ENCODE data around the gene MEG3. TPM values are rescaled to one million over a fixed set of nuclear protein-coding genes. Genes with fewer than 3 reads are reported as not detected.

The MEG3 gene
- total and polyA plus RNA-seq, 9 of the 15 experiments (the other 6 are each of a cell fraction or from before 2014, with no cell fraction given), result 0.10 to 5.3 (median 1.0) TPM; not detected in 1

DNA sequence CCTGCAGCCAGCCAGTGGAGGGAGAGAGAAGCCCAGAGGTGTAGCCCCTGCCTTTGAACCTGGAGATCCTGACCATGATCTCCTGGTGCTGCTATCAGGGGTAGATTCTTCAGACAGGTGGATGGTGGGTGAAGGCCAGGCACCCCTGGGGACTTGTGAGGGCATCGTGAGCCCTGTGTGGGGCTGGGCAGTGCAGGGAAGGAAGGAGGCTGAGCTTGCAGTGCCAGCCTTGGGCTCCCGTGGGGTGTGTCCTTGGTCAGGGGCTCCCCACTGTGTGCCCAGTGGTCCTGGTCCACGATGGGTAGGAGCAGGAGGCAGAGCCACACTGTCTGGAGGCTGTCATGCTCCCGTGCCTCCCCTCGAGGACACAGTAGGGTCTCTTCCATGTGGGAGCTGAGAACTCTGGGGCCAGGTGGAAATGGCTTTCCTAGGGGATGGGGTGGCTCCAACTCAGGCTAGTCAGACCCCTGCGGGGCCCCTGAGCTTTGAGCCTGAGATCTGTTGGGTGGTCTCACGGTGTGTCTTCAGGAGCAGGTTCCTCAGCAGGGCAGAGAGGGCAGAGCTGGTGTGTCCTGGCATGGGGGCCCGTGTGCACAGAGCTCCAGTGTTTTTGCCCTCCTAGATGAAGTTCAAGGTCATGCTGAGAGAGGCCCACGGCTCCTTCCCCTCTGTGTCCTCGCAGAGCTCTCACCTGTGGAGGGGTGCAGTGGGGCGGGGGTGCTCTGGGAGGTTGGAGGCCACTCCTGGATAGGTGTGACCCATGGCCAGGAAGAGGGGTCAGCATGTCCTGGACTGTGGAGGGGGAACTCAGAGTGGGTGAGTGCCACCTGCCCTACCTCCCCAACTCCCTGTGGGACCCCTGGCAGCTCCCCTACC lies 52.6 kb downstream of the MEG3 start (continued):
- TF ChIP-seq CREB1 (IDR thresholded peaks at IDR 0.05) (no peak), CREB1 (CRISPR knock-in tag; IDR thresholded peaks at IDR 0.05) (no peak)

DNA sequence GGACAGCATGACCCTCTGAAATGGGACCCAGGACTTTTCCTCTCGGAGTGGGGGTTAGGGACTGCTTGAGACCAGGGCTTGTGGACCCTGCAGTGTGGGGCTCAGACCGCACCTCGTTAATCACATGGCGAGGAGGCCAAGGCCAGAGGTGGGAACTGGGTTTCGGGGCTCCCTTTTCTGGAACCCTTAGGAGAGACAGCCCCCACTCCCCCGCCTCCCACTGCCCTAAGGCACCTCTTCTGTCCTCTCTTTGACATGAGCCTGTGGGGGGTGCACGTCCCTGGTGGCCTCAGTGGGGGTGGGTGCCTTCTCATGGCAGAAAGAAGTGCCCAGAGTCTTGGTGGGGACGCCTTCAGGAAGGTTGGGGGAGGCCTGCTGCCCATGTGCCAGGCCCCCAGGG lies 53.3 kb downstream of the MEG3 start:
- Histone ChIP-seq H3K27me3 (ENCODE audit: control insufficient read depth in 2 of 2, insufficient read depth in 2 of 2, low read length in 2 of 2) (peaks cover 0 to 31% of the 10 kb centered on the region in 2 experiments; a peak in 2 of 5 replicates), H3K27ac (ENCODE audit: extremely low read depth, low read depth, low read length) (no peak overlapping the region), H3K9ac (ENCODE audit: insufficient read depth in 1 of 2, low read depth in 2 of 2, low read length in 2 of 2) (no peak overlapping the region), H4K20me1 (replicated peaks; ENCODE audit: control insufficient read depth, insufficient read depth, low read length) (no peaks in the 10 kb centered on the region), H2AFZ (ENCODE audit: low read depth, low read length) (no peak overlapping the region), H3K4me3 (no peak overlapping the region), H3K4me1 (replicated peaks in 1 of 2; ENCODE audit: control insufficient read depth in 2 of 2, insufficient read depth in 2 of 2, low read length in 2 of 2) (peaks cover 0 to 8% of the 10 kb centered on the region in 2 experiments; a peak in 2 of 5 replicates), H3K36me3 (ENCODE audit: control insufficient read depth, insufficient read depth, low read length) (no peaks in the 10 kb centered on the region), H3K79me2 (ENCODE audit: control insufficient read depth, insufficient read depth, low read length) (no peaks in the 10 kb centered on the region), H3K9me3 (replicated peaks; ENCODE audit: control insufficient read depth, insufficient read depth, low read depth, low read length) (no peaks in the 10 kb centered on the region), H3K4me2 (ENCODE audit: insufficient read depth, low read length) (no peak overlapping the region), H3K9me1 (ENCODE audit: control insufficient read depth, insufficient read depth, low read length) (no peaks in the 10 kb centered on the region)
- 20% methylated on average over 7 of the region's 8 CpGs for WGBS (ENCODE audit: insufficient coverage, low coverage, missing lambda C conversion rate)
- TF ChIP-seq PRPF4 (IDR thresholded peaks at IDR 0.05; ENCODE audit: insufficient read depth, low read depth, low read length, poor library complexity, severe bottlenecking) (no peak), KDM2B (CRISPR knock-in tag; IDR thresholded peaks at IDR 0.05) (no peak)
- TF ChIP-seq, protein P1, sequence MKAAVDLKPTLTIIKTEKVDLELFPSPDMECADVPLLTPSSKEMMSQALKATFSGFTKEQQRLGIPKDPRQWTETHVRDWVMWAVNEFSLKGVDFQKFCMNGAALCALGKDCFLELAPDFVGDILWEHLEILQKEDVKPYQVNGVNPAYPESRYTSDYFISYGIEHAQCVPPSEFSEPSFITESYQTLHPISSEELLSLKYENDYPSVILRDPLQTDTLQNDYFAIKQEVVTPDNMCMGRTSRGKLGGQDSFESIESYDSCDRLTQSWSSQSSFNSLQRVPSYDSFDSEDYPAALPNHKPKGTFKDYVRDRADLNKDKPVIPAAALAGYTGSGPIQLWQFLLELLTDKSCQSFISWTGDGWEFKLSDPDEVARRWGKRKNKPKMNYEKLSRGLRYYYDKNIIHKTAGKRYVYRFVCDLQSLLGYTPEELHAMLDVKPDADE (conservative IDR thresholded peaks at IDR 0.05; ENCODE audit: control insufficient read depth, low read depth, low read length), result no peak
- intact Hi-C loops (cut with micrococcal nuclease), result no loop called here
- in situ Hi-C loops (cut with MboI), result no loop called here
- POLR2A ChIA-PET, result no interaction called here
- no peak for ATAC-seq
- CTCF ChIA-PET (ENCODE audit: low intra/inter-chr PET ratio), result no interaction called here
- no peak for FAIRE-seq
- DNase-seq (ENCODE audit: extremely low read depth in 1 of 4, low spot score in 3 of 4), result no peak
- no TSS peak for BruUV-seq (replicated peaks)

Data from K562 (cell line).